GM21360 (cell line): ENCODE data around the gene GPX3.
A peak's percentile ranks its signal among the peaks of the same experiment; 100 is the strongest.

Source experiments
- ATAC-seq: cut with Tn5 transposase; IDR thresholded peaks from one replicate; pipeline ENCODE4 v1.9.1; 2021; ENCODE audit warnings: mild to moderate bottlenecking, moderate library complexity; ENCODE audit not compliant: unreplicated experiment

The GPX3 gene, protein sequence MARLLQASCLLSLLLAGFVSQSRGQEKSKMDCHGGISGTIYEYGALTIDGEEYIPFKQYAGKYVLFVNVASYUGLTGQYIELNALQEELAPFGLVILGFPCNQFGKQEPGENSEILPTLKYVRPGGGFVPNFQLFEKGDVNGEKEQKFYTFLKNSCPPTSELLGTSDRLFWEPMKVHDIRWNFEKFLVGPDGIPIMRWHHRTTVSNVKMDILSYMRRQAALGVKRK

DNA sequence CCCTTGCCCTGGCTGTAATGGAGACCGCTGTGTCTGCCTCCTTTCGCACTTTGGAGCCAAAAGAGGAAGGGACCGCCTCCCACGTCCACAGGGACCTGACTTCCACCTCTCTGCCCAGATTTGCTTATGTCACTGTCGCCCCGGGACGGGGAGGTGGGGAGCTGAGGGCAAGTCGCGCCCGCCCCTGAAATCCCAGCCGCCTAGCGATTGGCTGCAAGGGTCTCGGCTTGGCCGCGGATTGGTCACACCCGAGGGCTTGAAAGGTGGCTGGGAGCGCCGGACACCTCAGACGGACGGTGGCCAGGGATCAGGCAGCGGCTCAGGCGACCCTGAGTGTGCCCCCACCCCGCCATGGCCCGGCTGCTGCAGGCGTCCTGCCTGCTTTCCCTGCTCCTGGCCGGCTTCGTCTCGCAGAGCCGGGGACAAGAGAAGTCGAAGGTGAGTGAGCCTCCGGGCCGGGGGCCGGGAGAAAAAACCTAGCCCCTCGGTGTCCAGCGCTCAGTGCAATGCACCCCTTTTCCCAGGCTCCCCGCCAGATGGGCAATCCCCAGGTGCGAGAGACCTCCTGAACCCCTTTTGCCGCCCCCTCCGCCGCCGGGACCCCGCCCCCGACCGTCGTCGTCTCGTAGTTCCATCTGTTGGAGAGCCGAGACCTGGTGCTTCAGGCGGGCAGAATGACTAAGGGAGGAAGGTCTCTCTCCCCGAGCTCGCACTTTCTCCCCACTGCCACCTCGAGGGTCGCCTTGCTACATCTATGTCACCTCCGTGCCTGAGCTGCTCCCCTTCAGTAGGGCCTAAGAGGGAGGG lies at the start of gene GPX3:
GPX3 (plus strand) TSS at position 288 of the 807 bp plus-strand sequence; CDS start at position 352, 64 bp downstream.
- ATAC-seq, result peak; percentile 67

DNA sequence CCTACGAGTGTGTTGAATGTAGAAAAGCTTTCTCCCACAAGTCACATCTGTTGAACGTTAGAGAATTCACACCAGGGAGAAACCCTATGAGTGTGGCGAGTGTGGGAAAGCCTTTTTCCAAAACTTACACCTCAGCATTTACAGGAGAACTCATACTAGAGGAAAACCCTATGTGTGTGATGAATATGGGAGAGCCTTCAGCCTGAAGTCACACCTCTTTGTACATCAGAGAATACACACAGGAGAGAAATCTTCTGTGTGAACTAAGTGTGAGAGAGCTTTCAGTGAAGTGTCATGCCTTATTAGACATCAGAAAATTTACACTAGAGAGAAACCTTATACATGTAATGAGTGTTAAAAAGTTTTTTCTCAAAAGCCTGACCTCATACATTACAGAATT lies 41.8 kb upstream of the GPX3 start:
- no peak for ATAC-seq

DNA sequence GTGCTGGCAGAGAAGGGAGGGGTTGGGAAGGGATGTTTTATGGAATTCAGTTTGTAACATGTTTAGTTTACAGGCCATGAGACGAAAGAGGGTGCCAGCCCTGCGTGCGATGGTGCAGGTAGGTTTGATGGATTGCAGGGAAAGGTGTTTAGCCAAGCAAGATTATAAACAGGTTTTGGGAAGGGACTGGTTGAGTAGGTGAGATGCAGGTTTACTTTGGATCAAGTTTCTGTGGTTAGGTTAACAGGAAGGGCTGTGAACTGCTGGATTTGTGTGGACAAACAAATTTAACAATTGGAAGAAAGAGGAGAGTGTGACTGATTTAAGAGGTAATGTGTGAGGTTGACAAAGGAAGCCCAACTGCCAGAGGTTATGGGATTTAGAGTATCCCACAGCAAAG lies 32.6 kb upstream of the GPX3 start:
- no peak for ATAC-seq

DNA sequence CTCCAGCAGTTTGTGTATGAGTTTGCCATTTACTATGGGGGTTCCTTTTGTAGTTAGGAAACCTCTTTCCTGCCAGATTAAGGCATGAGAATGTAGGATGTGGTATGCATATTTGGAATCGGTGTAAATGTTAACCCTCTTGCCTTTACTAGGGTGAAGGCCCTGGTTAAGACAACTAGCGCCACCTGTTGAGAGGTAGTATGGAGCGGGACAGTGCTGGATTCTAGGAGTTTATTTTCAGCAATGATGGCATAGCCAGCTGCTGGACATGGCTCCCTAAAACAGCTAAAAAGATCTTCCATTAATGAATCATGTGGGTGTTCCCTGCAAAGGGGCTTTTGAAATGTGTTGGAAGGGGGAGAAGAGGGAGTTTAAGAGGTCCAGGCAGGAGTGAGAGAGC lies 30.7 kb upstream of the GPX3 start:
- ATAC-seq, result no peak

DNA sequence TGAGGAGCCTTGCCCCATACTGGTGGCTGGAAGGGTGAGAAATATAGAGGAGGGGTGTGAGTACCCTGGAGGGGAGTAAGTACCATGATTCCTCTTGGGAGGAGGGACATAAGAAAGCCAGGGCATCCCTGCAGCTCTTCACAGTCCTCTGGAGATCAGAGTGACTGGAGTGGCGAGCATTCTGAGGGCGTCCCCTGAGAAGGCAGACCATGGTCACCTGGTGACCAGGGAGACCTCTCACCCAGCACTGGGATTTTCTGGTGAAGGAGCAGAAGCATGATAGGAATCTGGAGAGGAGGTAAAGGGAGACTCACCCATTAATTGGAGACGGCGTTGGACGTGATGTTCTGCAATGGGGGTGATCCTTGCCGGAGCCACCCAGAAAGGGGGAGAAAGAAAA lies 27.7 kb upstream of the GPX3 start:
- ATAC-seq, result no peak

DNA sequence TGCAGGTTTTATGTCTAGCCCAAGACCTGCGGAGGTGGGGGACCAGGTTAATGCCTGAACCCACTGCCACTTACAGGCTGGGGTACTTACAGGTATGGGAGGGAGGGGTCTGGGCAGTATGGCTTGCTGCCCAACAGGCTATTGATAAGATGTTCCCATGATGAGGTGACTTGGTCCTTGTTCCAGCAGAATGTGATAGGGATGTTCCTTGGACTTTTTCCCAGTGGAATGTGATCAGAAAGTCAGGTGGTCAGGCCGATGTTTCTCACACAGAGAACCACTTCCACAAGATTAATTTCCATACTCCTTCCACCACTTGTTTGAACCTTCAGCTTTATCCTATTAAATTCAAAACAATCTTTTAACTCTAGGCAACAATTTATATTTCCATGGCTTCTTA lies 27.0 kb upstream of the GPX3 start:
- no peak for ATAC-seq

DNA sequence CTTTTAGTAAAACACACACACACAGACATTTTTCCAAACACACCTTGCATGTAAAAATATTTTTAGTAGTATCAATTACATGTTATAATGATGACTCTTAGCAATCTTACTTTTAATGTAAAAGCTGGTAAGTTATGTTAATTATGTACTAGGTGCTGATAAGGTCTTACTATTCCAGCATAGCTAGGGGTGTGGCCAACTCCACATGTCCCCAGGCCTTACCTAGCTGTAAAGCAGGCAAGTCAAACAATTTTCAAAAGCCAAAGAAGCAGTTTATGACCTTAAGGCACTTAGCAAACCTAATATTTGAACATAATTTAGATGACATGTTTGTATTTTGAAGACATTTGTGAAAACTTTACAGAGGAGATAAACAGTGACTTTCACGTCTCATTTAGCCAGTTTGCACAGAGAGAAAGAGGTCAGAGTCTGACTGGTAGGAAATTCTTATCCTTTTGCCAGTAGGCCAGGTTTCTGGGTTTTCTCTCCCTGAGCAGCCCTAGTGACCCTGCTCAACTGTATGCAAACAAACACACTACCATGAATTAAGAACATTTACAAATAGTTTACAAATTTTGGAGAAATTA lies 26.5 kb upstream of the GPX3 start:
- no peak for ATAC-seq

DNA sequence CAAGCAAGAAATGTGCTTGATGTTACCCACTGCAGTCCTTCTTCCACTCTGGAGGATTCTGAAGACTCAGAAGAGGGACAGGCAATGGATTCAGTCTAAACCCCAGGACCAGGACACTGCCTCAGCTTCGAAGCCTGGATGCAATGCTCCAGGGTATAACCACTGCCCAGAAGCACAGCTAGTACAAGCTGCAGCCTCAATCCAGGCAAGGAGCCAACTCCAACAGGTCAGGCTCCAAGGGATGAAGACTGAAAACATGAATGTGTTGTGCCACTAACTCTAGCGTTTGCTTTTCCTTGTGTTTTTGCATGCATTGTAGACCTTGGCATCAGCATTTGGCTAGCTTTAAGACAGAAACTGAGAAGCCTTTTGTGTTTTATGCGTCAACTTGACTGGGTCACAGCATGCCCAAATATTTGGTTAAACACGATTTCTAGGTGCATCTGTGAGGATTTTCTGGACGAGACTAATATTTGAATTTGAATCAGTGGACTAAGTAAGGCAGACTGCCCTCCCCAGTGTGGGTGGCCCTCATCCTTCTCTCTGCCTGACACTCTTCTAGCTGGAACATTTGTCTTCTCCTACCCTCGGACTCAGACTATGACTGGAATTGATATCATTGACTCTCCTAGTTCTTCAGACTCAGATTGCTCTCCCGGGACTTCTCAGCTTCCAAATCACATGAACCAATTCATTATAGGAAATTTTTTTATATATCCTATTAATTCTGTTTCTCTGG lies 20.5 kb upstream of the GPX3 start:
- no peak for ATAC-seq

DNA sequence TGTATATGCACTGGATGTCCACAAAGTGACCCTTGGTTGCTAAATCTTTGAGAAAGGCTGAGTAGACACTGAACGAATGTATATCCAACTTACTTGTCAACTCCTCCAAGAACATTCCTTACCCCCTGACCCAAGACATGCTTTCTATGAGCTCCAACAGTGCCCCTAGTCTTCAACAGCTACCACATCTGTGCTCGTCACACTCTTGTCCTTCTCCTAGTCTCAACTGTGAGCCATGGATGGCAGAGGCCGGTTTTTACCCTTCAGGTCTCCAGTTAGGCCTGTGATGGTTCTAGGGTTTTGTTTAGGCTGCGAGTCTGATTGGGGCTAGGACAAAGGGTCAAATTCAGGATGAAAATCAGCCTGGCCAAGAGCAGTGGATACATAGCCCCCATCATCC lies 19.0 kb upstream of the GPX3 start:
- no peak for ATAC-seq

DNA sequence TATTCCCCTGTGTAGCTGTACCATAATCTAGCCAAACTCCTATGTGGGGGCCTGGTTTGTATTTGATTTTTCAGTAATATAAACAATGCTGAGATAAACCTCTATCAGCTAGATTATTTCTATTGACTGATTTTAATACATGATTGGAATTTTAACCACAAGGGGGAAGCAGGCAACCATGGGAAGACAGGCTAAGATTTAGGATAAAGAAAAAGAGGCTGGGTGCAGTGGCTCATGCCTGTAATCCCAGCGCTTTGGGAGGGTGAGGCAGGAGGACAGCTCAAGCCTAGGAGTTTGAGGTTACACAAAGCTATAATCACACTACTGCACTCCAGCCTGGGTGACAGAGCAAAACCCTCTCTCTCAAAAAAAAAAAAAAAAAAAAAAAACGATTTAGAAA lies 18.1 kb upstream of the GPX3 start:
- ATAC-seq, result no peak

DNA sequence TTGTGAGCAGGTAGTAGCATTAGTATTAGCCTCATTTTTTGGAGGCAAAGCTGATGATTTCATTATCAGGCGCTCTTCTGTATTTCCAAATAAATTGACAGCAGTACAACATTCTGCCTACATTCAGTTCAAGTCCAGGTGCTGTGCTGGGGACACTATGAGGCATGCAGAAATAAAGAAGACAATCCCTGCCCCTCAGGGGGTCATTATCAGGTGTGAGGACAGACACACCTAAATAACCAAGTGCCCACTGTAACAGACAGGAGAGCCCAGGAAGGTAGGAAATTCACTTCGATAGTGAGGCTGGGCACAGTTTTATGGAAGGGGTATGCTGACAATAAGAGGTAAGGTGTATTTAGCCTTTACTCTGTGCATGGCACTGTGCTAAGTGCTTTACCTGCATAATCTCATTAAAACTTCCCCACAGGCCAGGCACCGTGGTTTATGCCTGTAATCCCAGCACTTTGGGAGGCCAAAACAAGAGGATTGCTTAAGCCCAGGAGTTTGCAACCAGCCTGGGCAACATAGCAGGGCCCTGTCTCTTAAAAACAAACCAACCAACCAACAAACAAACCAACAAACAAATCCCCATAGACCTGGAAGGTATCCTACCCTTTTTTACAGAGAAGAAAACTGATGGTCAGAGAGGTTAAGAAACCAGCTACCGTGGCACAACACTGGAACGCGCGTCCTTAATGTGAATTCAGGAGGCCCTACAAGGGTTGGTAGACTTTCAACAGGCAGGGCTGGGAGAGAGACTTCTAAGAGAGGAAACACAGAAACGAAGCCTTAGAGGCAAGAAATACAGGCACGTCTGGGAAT lies 17.5 kb upstream of the GPX3 start:
- ATAC-seq, result no peak

DNA sequence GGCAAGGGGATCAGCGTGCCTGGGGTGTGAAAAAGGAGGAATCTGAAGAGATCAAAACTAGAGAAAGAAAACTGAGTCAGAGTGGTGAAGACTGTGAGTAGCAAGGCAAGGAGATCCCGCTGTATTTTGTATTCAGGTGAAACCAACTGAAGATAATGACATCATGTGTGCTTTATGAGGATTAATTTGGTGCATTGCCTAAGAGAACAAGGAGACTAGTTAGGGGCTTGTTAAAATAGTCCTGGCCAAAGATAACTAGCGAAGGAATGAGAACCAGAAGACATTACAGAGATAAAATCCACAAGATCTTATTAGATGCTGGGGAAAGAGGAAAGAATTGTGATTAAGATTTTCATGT lies 16.9 kb upstream of the GPX3 start:
- ATAC-seq, result no peak

DNA sequence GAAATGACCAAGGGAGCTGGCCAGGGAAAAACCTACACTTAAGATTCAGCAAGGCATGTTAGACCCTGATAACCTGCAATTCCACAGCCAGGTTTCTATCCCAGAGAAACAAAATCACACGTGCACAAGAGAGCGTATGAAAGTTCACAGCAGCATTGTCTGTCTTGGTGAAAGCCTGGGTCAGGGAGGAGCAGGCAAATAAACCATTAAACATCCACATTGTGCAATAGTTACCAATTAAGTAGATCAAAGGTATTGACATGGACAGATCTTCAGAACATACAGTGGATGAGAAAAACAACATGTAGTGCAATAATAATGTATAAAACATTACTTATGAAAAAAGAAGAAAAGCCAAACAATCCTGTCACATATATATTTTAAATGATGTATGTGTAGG lies 15.9 kb upstream of the GPX3 start:
- no peak for ATAC-seq

DNA sequence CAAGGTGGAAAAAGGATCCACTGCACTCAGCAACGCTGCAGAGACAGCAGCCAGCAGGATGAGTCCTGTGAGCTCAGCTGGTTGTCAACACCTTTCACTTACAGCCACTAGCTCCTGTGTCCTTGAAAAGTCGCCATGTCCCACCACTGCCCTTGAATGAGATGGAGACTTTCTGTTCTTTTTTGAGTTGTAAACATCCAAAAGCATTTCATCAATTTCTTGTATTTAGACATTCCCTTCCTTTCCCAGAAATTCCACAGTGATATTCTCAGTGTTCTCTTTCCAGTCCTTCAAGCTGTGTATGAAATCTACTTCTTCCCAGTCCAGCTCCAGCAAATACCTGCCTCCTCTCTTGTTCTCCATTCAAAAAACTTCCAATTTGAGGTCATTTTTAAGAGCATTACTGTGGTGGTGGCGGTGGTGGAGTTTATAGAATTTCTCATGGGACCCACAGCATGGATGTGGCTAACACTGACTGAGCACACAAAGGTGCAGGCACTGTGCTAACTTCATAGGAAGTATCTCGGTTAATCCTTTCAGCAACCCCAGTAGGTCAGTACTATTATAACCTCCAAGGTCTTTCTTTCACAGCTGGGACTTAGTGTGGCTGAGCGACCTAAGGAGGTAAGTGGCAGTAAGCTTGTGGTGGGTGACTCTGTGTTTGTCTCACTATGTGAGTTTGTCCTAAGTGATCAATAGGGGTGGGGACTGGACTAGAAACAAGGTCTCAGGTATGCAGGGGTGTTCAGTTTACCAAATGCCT lies 15.0 kb upstream of the GPX3 start:
- ATAC-seq, result no peak

DNA sequence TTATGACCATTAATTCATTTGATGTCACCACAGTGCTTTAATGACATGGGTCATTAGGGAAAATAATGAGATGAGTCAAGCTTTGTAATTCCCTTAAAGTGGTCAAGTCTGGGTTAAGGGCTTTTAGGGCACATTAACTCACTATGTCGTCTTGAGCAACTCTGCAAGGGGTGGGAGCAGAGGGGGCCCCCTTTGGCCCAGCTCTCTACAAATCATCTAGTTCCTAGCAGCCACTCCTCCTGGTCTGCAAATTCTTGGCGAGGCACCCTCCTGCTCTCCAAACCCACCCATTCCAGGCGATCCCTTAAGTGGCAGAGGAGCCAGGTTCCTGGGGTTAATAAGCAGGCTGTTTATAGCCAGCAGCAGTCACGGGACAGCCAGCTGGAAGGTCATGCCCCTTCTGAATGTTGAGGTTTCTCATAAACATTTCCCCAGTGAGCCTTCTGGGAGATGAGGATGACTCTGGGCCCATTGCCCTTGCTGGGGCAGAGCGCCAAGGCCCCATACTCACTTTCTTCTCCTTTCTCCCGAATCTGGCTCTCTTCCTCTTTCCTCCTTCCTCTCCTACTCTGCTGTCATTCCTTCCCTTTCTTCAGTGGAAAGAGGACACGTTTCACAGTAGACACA lies 14.3 kb upstream of the GPX3 start:
- no peak for ATAC-seq

DNA sequence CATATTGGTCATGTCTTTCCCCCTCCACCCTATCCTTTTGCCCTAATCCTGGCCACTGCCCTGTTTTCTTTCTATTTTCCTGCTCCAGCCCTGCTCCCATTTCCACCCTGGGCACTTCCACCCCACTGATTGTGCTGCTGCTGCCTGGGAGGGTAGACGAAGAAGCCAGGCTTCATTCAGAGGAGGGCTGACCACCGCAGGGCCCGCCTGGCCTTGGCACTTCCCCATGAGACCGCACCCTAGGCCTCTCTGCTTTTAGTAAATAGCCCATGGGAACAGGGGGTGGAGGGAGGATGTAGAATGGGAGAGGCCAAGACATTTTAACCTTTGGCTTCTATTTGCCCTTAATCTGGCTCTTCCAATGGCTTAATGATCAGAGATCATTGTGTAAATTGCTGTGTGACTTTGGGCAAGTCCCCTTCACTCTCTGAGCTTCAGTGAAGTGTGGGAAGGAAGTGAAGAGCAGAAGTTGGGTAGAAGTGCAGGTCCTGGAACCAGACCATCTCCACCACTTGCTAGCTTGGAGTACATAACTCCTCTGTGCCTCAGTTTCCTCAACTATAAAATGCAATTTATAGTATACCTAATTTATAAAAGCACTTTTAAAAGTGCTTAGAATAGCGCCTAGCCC lies 13.6 kb upstream of the GPX3 start:
- ATAC-seq, result no peak

DNA sequence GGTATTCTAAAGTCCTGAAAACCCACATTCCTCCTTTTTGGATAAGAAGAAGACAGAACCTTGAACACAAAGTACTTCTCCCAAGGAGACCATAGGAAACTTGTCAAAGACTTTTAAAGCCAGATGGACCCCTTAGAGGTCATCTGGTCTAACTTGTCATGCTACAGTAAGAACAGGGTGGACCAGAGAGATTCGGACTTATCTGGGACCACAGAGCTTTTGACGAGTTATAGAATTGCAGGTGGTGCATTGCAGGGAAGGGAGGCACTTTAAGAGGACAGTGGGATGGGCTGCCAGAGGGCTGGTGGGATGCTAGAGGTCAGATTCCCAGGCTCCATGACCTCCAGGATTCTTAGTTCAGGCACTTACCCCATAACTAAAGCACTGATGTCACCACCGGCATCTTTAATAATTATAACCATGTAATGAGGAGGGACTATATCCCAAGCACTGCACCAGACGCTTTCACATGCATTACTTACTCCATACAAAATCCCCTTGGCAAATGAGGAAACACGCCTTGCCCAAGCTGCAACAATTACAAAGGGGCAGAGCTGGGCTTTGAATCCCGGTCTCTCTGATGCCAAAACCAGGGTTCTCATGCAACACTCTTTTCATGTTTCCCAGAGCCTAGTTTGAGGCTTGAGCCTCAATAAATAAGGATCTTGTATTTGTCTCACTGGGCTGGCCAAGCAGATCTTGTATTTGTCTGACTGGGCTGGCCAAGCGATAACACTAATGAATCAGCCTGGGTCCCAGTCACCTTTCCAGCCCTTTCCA lies 12.8 kb upstream of the GPX3 start:
- ATAC-seq, result no peak

DNA sequence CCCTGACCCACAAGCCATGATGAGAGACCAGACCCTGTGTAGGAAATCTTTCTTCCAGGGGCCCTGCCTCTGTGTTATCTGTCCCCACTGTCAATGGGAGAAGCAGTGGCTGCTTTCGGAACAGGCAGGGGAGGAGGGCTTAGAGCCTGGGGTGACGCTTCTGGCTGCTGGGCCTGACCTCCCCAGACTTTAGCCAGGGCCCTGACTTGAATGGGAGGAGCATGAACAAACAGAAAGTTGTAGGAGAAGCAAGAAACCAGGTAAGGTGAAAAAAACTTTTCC lies 12.2 kb upstream of the GPX3 start:
- ATAC-seq, result no peak

DNA sequence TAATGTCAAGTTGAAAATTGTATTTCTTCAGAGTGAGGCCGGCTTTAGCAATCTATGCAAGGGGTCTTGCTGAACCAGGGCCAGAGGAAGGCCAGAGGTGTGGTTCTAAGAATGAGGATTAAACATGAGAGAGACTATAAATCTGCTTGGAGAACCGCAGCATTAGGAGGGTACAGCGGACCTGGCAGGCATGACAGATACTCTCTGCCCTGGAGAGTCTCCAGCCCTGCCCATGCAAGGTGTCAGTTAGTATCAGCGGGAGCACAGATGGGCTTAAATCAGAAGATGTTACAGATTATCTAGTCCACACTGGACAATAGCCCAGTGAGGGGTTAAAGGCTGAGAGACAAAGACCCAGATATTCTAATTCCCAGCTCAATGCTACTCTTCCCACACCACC lies 11.5 kb upstream of the GPX3 start:
- no peak for ATAC-seq
